WTC11 (cell line): ENCODE measurements around the gene MAML2. TPM values are rescaled to one million over a fixed set of nuclear protein-coding genes. Genes with fewer than 3 reads are reported as not detected.

Experiments used
- ATAC-seq: fragments of 200-7000 bp; cut with Tn5 transposase; 2 replicates; pipeline ENCODE4 v1.10.0; 2021; ENCODE audit warnings: mild to moderate bottlenecking, moderate library complexity
- CTCF ChIA-PET: fragments of 300-600 bp; sonication (Branson Sonifier 250); formaldehyde crosslinking; loops from one replicate; lab custom pipeline; 2021; ENCODE audit warnings: antibody characterized with exemption; lab: Charles Lee
- POLR2A ChIA-PET: fragments of 350-600 bp; sonication (Branson Sonifier 250); formaldehyde crosslinking; loops from one replicate; lab custom pipeline; 2021; ENCODE audit warnings: antibody characterized with exemption; lab: Charles Lee
- DNase-seq: peaks from one replicate; pipeline ENCODE4 v3.0.0; 2021; ENCODE audit warnings: low spot score
- H3K27ac Mint-ChIP-seq: 2 replicates; pipeline ENCODE4 v1.8.0; 2021; ENCODE audit warnings: mixed read lengths
- H3K27me3 Mint-ChIP-seq: 2 replicates; pipeline ENCODE4 v1.8.0; 2021; ENCODE audit warnings: low read depth, mild to moderate bottlenecking, moderate library complexity, mixed read lengths
- H3K36me3 Mint-ChIP-seq: 2 replicates; pipeline ENCODE4 v1.8.0; 2021; ENCODE audit warnings: mixed read lengths
- H3K4me1 Mint-ChIP-seq: 2 replicates; pipeline ENCODE4 v1.8.0; 2022; ENCODE audit warnings: mixed read lengths
- H3K4me3 Mint-ChIP-seq: 2 replicates; pipeline ENCODE4 v1.8.0; 2021; ENCODE audit warnings: mild to moderate bottlenecking, moderate library complexity, mixed read lengths
- H3K9me3 Mint-ChIP-seq: 2 replicates; pipeline ENCODE4 v1.8.0; 2021; ENCODE audit warnings: mixed read lengths
- ATF6 ChIP-seq: sonication (generic); formaldehyde crosslinking; IDR thresholded peaks from 2 replicates; pipeline ENCODE4 v1.8.1; 2023; ENCODE audit warnings: mild to moderate bottlenecking, missing genetic modification reagents
- CREB1 ChIP-seq: sonication (generic); formaldehyde crosslinking; IDR thresholded peaks from 2 replicates; pipeline ENCODE4 v1.8.0; 2023; ENCODE audit warnings: mild to moderate bottlenecking, missing genetic modification reagents
- ERG ChIP-seq: fragments of 250-450 bp; sonication (Bioruptor Pico); IDR thresholded peaks from 2 replicates; pipeline ENCODE4 v1.8.0; 2021; ENCODE audit warnings: mild to moderate bottlenecking
- FOXJ3 ChIP-seq: sonication (generic); formaldehyde crosslinking; IDR thresholded peaks from 2 replicates; pipeline ENCODE4 v1.9.0; 2021; ENCODE audit warnings: missing genetic modification reagents, mild to moderate bottlenecking, borderline replicate concordance
- FOXK1 ChIP-seq: sonication (generic); formaldehyde crosslinking; IDR thresholded peaks from 2 replicates; pipeline ENCODE4 v1.8.0; 2022; ENCODE audit warnings: mild to moderate bottlenecking, moderate library complexity, missing genetic modification reagents
- FOXP1 ChIP-seq: sonication (generic); formaldehyde crosslinking; IDR thresholded peaks from 2 replicates; pipeline ENCODE4 v1.8.0; 2022; ENCODE audit warnings: missing genetic modification reagents, mild to moderate bottlenecking, moderate library complexity, borderline replicate concordance
- GTF2I ChIP-seq: fragments of 250-450 bp; sonication (Bioruptor Pico); conservative IDR thresholded peaks from 2 replicates; pipeline ENCODE4 v1.4.0; 2021; ENCODE audit warnings: mild to moderate bottlenecking
- HMGXB4 ChIP-seq: sonication (generic); formaldehyde crosslinking; IDR thresholded peaks from 2 replicates; pipeline ENCODE4 v1.8.1; 2023; ENCODE audit warnings: mild to moderate bottlenecking, moderate library complexity, missing genetic modification reagents
- IRF1 ChIP-seq: sonication (generic); formaldehyde crosslinking; IDR thresholded peaks from 2 replicates; pipeline ENCODE4 v1.8.0; 2023; ENCODE audit warnings: missing genetic modification reagents
- JUN ChIP-seq: sonication (generic); formaldehyde crosslinking; IDR thresholded peaks from 2 replicates; pipeline ENCODE4 v1.8.0; 2023; ENCODE audit warnings: mild to moderate bottlenecking, missing genetic modification reagents
- KAT7 ChIP-seq: sonication (generic); formaldehyde crosslinking; IDR thresholded peaks from 2 replicates; pipeline ENCODE4 v1.8.1; 2023; ENCODE audit warnings: missing genetic modification reagents, mild to moderate bottlenecking, borderline replicate concordance
- MLX ChIP-seq: sonication (generic); formaldehyde crosslinking; IDR thresholded peaks from 2 replicates; pipeline ENCODE4 v1.8.1; 2023; ENCODE audit warnings: mild to moderate bottlenecking, missing genetic modification reagents, moderate library complexity
- NFATC4 ChIP-seq: fragments of 250-450 bp; sonication (Bioruptor Pico); IDR thresholded peaks from 2 replicates; pipeline ENCODE4 v1.9.0; 2021; ENCODE audit warnings: mild to moderate bottlenecking
- NR3C1 ChIP-seq: sonication (generic); formaldehyde crosslinking; conservative IDR thresholded peaks from 2 replicates; pipeline ENCODE4 v1.8.1; 2023; ENCODE audit warnings: low read depth, mild to moderate bottlenecking, missing genetic modification reagents
- OVOL2 ChIP-seq: fragments of 250-450 bp; sonication (Bioruptor Pico); IDR thresholded peaks from 2 replicates; pipeline ENCODE4 v1.9.0; 2021; ENCODE audit warnings: mild to moderate bottlenecking, borderline replicate concordance
- PREB ChIP-seq: sonication (generic); formaldehyde crosslinking; IDR thresholded peaks from 2 replicates; pipeline ENCODE4 v1.8.1; 2022; ENCODE audit warnings: mild to moderate bottlenecking, missing genetic modification reagents, moderate library complexity, borderline replicate concordance
- TEAD1 ChIP-seq: sonication (generic); formaldehyde crosslinking; IDR thresholded peaks from 2 replicates; pipeline ENCODE4 v1.8.0; 2022; ENCODE audit warnings: mild to moderate bottlenecking, missing genetic modification reagents
- TEAD4 ChIP-seq: sonication (generic); formaldehyde crosslinking; IDR thresholded peaks from 2 replicates; pipeline ENCODE4 v1.8.0; 2022; ENCODE audit warnings: mild to moderate bottlenecking, missing genetic modification reagents
- USF2 ChIP-seq: sonication (generic); formaldehyde crosslinking; IDR thresholded peaks from 2 replicates; pipeline ENCODE4 v1.8.1; 2023; ENCODE audit warnings: mild to moderate bottlenecking, missing genetic modification reagents, moderate library complexity
- ZNF232 ChIP-seq: sonication (generic); formaldehyde crosslinking; IDR thresholded peaks from 2 replicates; pipeline ENCODE4 v1.8.0; 2022; ENCODE audit warnings: mild to moderate bottlenecking, missing genetic modification reagents
- total RNA-seq: library from RNA; stranded (reverse); gene quantifications from 3 replicates; pipeline ENCODE4 v1.2.3, GENCODE V29; 2021

MAML2 gene
- total RNA-seq, 1 experiment from 2014 or later, result 8.1 TPM

GRCh38 chr11:96188243-96189006, 154.6 kb downstream of the MAML2 start:
- ChIA-PET CTCF (interaction anchor here (0.7 to 2.0 kb wide), 4 partner anchors 55 to 207 kb away, joined by 3 to 6 read pairs (median 4); partner anchors contain the start of gene MAML2), POLR2A (no interaction called here)
- Mint-ChIP-seq H3K9me3 (0 out of 2 replicates have a peak, but pooled peaks cover 3% of the 10 kb centered on the region), H3K4me3 (no peak overlapping the region), H3K36me3 (peaks cover 2% of the 10 kb centered on the region; the same call in 1 of the 2 replicates), H3K4me1 (peaks cover 58% of the 10 kb centered on the region), H3K27ac (peak overlapping the region; percentile 39; the same call in 1 of the 2 replicates), H3K27me3 (no peaks in the 10 kb centered on the region)
- no peak for ATAC-seq
- no peak for DNase-seq
- no peak for TF ChIP-seq FOXJ3 (CRISPR knock-in tag)
- no peak for TF ChIP-seq ATF6
- no peak for TF ChIP-seq FOXP1
- TF ChIP-seq OVOL2 (CRISPR knock-in tag), result no peak
- TF ChIP-seq JUN, result no peak
- TF ChIP-seq PREB (CRISPR knock-in tag), result no peak
- TF ChIP-seq TEAD4 (CRISPR knock-in tag), result no peak
- no peak for TF ChIP-seq USF2 (CRISPR knock-in tag)
- TF ChIP-seq ERG (CRISPR knock-in tag), result no peak

GRCh38 chr11:96187822-96188221, 155.2 kb downstream of the MAML2 start:
- no peak for DNase-seq
- Mint-ChIP-seq H3K36me3 (peaks cover 2% of the 10 kb centered on the region; the same call in 1 of the 2 replicates), H3K4me3 (no peak overlapping the region), H3K27me3 (no peaks in the 10 kb centered on the region), H3K27ac (0 out of 2 replicates have a peak overlapping the region, but pooled peaks have one; percentile 9), H3K9me3 (0 out of 2 replicates have a peak, but pooled peaks cover 3% of the 10 kb centered on the region), H3K4me1 (peaks cover 62% of the 10 kb centered on the region)
- CTCF ChIA-PET, result no interaction called here
- no peak for ATAC-seq
- TF ChIP-seq MLX (CRISPR knock-in tag) (no peak), GTF2I (CRISPR knock-in tag) (no peak), NFATC4 (CRISPR knock-in tag) (no peak), HMGXB4 (no peak), TEAD1 (CRISPR knock-in tag) (no peak), IRF1 (CRISPR knock-in tag) (no peak), FOXK1 (CRISPR knock-in tag) (no peak), NR3C1 (CRISPR knock-in tag) (no peak), CREB1 (CRISPR knock-in tag) (no peak), ZNF232 (CRISPR knock-in tag) (no peak), KAT7 (CRISPR knock-in tag) (no peak)
- POLR2A ChIA-PET, result no interaction called here
